A673 (cell line): Measurements from ENCODE around the gene C9.

Experiments used
- CTCF ChIP-seq: fragments of 300-800, 200-600 bp; sonication (generic); conservative IDR thresholded peaks from 2 replicates; pipeline ENCODE4 v1.5.1; 2017; ENCODE audit warnings: low read depth, mild to moderate bottlenecking, antibody characterized with exemption, low read length, moderate library complexity, mixed read lengths
- EZH2 ChIP-seq: fragments of 200-600 bp; sonication (generic); IDR thresholded peaks from 2 replicates; pipeline ENCODE4 v1.6.1; 2017; ENCODE audit warnings: borderline replicate concordance, low read depth, mild to moderate bottlenecking, mixed read lengths, antibody characterized with exemption, low read length; ENCODE audit not compliant: poor library complexity, severe bottlenecking

DNA sequence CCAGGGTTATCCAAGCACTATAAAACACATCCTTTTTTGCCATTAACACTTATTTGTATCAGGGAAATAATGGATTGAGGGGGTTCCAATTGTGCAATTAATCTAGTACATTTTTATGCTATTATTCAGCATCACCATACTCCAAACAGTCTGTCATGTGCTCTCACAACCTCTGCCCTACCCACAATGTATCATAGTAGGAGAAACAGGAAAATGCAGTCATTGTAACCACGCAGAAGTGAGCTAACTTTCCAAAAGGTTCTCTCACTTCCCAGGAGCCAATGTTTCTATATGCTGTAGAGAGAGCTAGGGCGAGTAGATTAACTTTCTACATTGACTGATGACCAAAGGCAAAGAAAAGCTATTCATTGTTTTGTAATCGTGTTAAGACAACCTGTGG, 30.7 kb upstream of the C9 start:
- no peak for TF ChIP-seq CTCF
- no peak for TF ChIP-seq EZH2
